Spleen (tissue), 3 donors: ENCODE data around the gene CFD.

Experiments
- POLR2A ChIP-seq, 3 donors: fragments of 450-650 bp; IDR thresholded peaks; one replicate each; pipeline ENCODE4 v1.5.1; 2017; ENCODE audit warnings: antibody characterized with exemption in 3 of 3, mild to moderate bottlenecking in 1 of 3
- POLR2AphosphoS5 ChIP-seq, 3 donors: sonication (generic); formaldehyde crosslinking; IDR thresholded peaks; one replicate each; pipeline ENCODE4 v1.5.1; 2017; ENCODE audit warnings: antibody characterized with exemption in 3 of 3

GRCh38 chr19:900043-900301 lies 40.5 kb downstream of the CFD start:
- no peak for TF ChIP-seq POLR2A (IDR thresholded peaks at IDR 0.05)
- TF ChIP-seq POLR2AphosphoS5 (IDR thresholded peaks at IDR 0.05): no peak
